ENCODE results near the gene TMEM258. TPM values are rescaled to one million over a fixed set of nuclear protein-coding genes. Genes with fewer than 3 reads are reported as not detected.

Gene TMEM258
- total and polyA plus RNA-seq, 2 of the 4 experiments (the other 2 are of a cell fraction): 107 to 280 TPM

- no peak for TF ChIP-seq ELK1 (IDR thresholded peaks at IDR 0.05; ENCODE audit: borderline replicate concordance, low read depth, low read length)
Measured at GRCh38 chr11:61816736-61817455, 24.5 kb upstream of the TMEM258 start, which contains the start of gene FADS1 (continued).

Measured in IMR-90 (cell line).